Hippocampal formation (tissue), 2 donors: ENCODE measurements around the gene ODAD2.

Source experiments
- DNase-seq, 2 donors: peaks; one replicate each; lab custom pipeline; 2025; lab: John Stamatoyannopoulos, UW

The ODAD2 gene

DNA sequence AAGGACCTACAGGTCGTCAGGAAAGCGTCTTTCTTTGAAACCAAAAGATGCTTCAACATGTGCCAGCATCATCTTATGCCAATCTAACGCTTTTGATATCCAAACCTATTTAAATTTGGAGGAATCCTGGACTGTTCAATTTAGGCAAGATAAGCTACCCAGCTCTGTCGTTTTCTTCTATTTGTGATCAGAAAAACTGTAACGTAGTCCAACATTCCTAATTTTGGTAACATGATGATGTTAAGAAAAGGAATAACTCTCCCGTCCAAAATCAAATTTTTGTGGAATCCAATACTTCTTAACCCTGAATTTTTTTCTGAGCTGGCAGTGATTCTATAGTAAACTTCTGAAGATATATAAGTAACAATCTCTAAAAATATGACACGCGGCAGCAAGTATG lies 160.0 kb downstream of the ODAD2 start:
- DNase-seq: no peak

DNA sequence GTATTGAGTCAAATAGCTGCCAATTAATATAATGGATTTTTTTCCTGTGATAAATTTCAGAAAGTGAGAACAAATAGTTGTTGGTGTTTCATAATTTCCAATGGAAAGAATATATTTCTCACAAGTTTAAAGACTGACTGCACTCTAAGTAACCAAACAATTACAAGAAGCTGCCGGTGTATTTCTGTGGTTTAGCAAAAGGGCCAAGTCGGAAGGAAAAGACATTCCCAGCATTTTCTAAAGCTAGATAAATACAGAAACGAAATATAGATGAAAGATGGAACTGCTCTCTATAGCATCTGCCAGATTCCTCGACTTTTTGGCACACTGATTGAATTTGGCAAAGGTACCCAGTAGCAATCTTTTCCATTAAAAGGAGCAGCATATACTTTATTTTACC lies 160.5 kb downstream of the ODAD2 start:
- no peak for DNase-seq

DNA sequence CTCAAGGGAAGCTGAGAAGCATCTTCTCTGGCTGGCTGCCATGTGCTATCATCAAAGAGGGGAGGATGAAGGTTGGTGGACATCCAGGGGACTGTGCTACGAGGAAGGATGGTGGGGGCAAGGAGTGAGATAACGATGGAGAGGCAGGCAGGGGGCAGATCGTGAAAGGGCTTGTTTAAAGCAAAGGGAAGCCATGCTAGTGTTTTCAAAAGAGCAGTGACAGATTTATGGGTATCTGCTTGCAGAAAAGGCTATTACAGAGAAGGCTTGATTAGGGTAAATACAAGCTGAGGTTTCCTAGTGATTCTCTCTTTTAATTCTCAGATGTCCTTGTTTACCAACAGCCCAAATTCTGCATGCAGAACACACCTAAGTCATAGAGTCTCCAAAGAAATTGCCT lies 164.4 kb downstream of the ODAD2 start:
- DNase-seq: no peak

DNA sequence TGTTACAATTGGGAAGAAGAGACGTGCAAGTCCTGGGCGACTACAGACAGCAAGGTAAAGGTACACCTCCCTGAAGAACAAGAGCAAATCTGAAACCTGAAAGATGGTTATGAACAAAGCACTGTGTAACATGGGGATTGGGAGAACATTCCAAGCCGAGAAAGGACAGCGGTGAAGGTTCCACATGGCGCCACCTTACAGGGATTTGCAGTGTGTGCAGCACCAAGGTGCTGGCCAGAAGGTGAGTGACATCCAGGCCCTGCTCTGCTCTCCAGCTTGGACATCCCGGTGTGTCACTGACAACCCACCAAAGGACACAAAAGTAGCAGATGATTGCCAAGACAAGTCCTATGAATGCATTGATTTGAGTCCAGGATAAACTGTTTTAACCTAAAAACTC lies 165.1 kb downstream of the ODAD2 start:
- no peak for DNase-seq

DNA sequence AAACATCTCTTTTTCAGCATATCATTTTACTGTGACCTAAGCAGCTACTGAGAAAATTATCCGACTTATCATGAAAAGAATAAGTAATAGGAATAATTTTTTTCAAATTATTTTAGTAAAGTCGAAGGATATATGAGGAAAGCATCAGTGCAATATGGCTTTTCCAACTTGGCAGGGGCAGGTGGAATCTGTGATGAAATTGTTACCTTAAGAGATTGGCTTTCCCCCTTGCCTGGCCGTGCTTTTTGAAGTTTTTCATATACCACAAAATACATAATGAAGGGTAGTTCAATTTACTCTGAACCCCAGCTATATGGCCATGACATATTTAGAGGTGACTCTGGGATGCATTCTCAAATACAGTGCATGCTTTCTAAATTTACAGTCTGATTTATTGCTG lies 166.1 kb downstream of the ODAD2 start:
- no peak for DNase-seq

DNA sequence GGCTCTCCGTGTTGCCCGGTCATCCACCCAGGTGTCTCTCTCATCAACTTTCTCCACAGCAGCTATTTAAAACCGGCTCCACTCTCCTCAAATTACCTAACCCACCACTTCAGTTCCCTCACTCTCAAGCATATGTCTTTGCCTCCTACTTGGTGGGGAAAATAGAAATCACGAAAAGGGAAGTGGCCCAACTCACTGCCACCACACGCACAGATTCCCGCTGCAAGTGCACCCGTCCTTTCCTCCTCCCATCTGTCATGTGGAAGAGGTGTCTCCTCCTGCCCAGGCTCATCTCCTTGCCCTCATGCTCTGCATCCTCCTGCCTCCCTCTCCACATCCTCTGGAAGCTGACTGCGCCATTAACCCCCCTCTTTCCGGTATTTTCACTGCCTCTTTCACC lies 172.5 kb downstream of the ODAD2 start:
- no peak for DNase-seq

DNA sequence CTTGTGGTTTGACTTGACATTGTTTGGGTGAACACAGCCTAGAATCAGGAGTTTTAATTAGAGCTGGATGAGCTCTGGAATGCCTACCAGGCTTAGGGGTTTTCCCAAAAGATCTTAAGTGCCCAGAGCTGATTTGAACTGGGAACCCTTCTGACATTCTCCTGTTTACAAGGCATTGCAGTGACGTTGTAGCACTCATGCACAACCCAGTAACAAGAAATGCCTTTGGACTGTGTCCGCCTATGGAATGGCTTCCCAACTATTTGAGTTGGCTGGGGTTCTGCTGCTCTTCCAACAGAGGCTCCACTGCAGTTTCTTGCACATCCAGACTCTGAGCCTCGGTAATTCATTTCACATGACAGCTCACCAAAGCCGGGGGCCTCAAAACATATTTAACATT lies 176.6 kb downstream of the ODAD2 start:
- no peak for DNase-seq

DNA sequence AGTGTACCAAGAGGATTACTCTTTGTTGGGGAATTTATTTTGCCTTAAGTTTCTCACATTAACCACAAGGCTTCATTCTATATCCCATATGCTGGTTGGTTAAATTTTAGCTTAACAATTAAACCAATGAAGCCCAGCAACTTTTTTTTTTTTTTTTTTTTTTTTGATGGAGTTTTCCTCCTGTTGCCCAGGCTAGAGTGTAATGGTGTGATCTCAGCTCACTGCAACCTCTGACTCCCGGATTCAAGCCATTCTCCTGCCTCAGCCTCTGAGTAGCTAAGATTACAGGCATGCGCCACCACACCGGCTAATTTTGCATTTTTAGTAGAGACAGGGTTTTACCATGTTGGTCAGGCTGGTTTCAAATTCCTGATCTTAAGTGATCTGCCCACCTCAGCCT lies 178.2 kb downstream of the ODAD2 start:
- DNase-seq: no peak

DNA sequence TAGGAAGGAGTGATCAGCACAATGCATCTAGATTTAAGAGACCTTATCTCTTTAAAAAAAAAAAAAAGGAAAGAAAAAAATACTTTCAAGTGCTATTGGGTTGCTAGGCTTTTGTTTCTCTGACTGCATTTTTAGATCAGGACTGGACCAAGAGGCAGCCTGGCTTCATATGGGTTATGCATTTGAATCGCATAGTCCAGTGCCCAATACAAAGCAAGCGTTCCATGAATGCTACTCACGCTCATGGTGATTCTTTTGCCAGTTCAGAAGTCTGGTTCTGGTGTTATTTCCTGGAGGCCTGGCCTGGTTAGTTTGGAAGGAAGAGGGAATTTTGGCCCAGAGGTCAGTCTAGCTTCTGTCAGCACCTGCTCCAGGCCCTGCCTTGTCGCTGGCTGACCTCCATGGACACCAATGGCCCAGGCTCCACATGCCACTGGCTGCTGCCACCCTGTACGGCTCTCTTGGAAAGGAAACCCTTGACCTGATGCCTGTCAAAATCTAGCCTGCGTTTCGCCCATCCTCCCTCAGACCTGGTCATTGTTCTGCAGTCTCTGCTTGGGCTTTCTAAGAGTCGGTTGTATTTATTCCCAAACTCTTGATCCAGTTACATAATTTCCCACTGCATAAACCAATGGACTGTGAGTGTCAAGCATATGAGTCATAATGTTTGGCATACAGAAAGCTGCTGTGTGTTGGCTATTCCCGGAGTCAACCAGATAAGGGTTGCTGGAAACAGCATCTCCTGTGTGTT lies 178.9 kb downstream of the ODAD2 start:
- DNase-seq: no peak

DNA sequence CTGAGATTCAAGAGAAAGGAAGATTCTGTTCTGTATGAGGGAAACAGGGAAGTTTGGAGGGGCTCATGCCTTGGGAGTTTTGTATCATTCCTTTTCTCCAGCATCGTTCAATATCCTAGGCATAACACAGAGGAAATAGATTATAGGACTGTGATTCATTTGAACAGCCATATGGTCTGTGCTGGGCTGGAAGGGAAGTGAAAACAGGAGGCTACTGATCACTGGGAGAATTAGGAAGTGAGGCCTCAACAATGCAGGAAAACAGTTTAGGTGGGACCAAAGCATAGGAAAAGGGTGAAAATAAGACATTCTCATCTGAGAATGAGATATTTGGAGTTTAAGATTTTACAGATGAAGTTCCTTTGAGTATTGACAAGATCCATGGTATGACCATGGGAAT lies 182.6 kb downstream of the ODAD2 start:
- no peak for DNase-seq

DNA sequence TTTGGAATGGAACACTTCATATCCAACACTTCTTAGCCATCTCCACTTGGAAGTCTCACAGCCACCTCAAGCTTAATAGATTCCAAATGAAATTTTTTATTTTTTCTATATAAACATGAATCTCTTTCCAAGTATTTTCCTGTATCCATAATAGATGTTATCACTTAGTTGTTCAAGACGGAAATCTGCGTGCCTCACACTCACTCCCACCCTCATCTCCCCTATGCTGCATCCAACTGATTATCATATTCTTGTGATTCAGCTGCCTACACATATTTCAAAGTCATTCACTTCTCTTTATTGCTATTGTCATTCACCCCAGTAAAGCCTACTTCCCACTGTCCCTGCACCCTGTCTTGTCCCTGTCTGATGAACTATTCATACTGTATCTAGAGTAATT lies 183.0 kb downstream of the ODAD2 start:
- DNase-seq: no peak

DNA sequence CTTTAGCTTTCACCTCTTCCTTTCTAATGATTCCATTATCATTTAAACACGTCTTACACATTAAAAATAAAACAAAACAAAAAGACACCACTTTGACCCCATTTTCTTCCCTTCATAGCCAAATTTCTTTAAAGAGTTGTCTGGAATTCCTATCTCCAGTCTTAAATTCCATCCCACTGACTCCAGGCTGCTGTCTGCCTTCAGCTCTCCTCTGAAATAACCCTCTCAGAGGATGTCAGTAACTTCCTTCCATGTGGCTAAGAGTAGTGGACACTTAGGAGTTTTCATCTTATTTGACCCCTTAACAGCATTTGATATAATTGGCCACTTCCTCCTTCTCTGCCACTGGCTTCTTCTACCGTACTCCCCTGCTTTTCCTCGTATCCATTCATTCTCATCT lies 183.6 kb downstream of the ODAD2 start:
- DNase-seq: no peak

DNA sequence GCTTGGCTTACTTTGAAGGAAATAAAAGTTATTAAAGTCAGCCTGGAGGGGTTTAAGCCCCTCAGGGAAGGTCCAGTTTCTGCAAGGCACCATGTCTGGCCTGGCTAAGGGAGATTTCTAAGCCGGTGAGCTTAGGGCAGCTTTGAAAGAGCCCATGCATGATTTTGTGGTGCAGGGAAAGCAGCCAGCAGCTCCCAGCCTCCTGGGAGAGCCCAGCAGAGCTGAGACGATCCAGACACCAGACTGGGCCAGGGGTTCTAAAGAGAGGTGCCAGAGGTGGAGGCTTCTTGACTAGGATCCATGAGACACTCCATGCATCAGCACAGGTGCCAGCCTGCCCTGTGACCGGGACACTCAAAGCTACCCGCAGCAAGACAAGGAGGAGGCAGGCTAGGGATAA lies 193.7 kb downstream of the ODAD2 start:
- no peak for DNase-seq

DNA sequence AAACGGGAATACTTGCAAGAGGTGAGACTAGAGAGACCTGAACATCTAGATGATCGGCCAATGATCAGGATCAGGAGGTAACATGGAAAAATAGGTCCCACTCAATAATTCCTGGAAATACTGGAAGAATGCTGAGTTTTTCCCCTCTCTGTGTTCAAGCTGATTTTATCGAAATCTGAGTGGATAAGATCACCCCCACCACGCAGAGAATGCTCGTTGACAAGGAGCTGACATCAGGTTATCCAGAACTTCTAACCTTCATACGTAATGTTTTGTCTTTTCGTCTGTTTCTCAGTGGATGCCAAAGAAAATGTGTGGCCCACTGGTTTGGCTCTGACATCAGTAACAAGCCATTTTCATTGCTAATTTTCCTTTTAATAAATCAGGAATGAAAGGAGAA lies 194.7 kb downstream of the ODAD2 start:
- no peak for DNase-seq

DNA sequence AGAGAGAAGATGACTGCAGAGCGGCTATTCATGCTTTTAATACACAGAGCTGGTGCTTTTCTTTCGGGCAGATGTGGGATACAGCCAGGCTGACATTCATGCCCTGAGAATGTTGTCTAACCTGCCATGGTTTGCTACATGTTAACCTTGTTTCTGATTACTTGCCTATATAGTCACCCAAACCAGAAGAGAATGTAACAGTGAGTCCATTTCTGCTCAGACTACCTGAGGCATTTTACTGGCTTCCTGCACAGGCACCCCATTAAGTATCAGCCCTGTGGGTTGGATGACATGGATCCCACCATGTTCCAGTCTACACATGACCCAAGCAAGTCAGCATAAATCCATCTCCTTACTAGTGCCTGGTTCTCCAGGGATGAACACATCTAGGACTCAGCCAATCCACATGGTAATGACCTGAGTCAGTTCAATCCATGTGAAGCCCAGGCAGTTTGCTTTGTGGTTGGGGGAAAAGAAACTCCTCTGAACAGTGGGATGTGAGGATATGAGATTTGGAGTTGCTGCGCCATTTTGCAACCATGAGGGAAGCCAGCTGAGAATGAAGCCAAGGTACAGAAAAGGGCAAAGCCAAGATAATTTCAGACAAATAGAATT lies 197.6 kb downstream of the ODAD2 start:
- DNase-seq: no peak

DNA sequence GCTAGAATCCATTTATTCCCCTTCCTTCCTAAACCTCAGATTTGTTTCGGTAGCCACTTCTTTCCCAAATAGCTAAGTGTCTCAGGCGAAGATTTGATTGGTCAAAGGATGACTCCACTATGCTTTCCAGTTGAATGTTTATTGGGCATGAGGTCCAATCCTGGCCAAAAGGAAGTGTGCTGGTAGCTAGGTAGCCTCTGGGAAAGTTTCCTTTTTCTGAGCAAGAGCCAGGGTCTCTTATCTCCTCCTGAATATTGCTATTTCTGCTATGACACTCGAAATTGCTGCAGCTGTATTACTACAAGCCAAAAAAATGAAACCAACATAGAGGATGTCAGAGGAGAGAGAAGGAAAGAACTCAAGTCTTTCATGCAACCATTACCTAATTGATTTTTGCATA lies 199.8 kb downstream of the ODAD2 start:
- DNase-seq: no peak

DNA sequence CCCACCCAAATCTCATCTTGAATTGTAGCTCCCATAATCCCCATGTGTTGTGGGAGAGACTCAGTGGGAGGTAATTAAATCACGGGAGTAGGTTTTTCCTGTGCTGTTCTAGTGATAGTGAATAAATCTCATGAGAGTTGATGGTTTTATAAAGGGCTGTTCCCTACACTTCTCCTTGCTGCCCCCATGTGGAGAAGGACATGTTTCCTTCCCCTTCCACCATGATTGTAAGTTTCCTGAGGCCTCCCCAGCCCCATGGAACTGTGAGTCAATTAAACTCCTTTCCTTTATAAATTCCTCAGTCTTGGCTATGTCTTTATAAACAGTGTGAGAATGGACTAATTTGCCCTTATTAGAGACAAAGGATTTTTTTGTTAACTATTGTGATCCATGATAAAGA lies 204.7 kb downstream of the ODAD2 start:
- DNase-seq: no peak

DNA sequence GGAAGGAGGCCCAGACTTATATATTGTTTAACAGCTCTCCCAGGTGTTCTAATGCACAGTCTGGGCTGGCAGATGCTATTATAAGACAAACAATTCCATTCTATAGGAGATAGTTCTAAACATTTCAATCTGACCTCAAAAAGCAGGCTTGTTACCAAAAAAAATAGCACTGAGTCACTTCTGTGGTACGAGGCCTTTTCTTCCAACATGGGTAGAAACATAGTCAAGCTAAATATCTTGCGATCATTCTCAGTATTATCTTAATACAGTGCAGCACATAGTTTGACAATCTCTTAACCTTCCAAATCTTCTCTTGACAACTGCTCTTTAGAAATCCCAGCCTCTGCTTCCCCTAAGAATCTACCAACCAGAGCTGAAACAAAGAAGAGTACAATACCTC lies 206.7 kb downstream of the ODAD2 start:
- no peak for DNase-seq

DNA sequence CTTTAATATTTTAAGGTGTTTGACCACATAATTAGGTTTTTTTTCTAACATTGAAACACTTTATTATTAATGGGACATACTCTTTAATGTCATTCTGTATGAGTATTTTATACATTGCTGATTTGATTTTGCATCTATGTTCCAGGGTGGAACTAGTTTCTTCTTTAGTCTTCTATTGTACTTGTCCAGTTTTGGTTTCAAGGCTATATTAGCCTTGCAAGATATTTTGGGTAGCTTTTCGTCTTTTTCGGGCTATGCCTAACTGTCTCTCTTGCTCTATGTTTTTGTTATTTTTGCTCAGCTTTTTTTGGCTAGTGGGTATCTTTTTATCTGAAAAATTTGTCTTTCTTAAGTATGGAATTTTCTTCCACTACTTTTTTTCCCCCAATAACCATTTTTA lies 214.6 kb downstream of the ODAD2 start:
- DNase-seq: no peak

DNA sequence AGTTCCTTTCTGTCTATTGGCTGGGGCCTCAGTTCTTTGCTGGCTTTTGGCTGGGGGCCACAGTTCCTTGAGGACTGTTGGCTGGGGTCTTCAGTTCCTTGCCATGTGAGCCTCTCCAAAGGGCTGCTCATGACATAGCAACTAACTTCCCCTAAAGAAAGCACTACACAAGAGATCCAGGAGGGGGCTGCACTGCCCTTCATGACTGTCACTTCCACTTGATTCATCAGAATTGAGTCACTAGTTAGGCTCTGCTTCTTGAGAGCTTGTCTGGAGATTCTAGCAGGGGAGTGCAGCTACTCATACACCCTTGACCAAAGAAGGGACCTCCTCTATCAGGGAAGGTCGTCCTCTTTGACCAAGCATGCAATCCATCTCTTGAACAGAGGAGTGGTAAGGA lies 215.2 kb downstream of the ODAD2 start:
- DNase-seq: no peak

DNA sequence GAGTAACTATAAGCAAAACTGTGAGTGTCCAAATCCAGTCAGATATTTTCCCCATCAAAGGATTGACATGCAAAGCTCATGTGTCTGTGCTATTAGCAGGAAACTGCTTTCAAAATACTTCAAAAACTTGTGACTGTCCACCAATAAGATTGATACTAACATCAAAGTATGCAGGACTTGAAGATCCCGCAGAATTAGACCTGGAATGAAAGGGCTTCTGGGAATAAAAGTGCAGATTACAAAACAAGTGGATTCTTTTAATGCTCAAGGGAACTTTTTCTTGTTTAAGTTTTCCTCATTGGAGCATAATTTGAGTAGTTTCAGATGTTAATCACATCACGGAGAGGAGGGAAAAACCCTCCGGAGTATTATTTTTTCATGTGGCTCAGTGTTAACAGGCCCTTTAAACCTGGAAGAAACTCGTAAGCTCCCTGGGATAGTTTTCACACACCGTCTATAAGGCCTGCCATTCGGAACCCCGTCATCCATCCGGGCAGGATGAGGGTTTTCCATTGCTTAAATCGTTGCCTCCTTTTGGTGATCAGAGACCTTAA lies 219.3 kb downstream of the ODAD2 start:
- DNase-seq: no peak

DNA sequence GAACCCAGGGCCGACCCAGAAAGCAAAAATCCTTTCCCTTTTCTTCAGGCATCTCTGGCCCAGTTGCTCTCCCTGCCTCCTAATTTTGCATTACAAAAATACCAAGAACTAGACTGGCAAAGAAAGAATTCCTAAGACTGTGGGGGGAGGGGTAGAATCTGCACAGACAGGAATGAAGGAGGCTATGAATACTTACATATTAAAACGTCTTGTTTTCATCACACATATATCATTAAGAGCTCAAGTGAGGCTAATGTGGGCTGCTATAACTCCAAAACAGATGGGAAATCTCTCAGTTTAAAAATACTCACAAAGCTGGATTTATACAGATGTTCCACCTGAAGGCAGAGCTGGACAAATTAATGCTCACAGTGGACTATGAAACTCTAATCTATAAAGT lies 224.0 kb downstream of the ODAD2 start:
- no peak for DNase-seq

DNA sequence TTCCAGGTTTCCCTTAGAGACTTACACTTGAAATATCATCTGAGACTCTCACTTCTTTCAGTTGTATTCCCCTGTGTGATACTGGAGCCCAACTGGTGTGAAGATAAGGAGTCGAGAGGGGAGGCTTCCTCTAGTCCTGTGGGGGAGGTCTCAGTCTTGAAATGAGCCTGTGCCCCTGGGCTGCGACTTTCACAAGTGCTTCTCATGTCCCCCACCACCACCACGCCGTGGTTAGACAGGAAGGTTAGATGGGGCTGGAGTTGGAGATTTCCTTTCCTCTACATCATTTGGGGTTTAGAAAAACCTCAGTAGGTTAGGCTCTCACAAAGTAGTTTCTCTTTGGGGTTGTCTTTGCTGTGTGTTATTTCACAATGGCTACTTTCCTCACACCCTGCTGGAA lies 227.6 kb downstream of the ODAD2 start:
- no peak for DNase-seq

DNA sequence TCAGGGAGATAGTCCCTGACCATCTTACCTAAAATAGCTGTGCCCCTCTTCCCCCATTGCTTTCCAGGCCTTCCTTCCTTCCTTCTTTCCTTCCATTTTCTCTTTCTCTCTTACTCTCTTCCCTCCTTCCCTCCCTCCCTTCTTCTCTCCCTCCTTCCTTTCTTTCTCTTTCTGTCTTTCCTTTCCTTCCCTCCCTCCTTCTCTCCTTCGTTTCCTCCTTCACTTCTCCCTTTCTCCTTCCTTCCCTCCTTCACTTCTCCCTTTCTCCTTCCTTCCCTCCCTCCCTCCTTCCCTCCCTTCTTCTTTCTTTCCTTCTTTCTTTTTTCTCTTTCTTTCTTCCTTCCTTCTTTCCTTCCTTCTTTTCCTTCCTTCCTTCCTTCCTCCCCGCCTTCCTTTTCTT lies 228.7 kb downstream of the ODAD2 start:
- DNase-seq: no peak
